ENCODE results near the gene GMPS. TPM values are rescaled to one million over a fixed set of nuclear protein-coding genes. Genes with fewer than 3 reads are reported as not detected.

Gene GMPS
- polyA plus RNA-seq, 1 of the 3 experiments (the other 2 are of a cell fraction) = 13.4 TPM

DNA sequence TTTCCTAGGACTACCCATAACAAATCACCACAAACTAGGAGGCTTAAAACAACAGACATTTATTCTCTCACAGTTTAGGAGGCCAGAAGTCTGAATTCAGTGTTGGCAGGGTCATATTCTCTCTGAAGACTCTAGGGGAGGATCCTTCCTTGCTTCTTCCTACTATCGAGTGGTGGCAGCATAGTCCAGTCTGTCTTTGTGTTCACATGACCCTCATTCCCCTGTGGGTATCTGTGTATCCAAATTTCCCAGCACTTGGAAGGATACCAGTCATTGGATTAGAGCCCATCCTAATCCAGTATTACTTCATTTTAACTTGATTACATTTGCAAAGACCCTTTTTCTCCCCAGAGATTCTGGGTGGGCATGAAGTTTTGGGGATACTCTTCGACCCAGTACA, 63.8 kb downstream of the GMPS start:
- no peaks in the 10 kb centered on the region for H4K20me1 ChIP-seq (ENCODE audit: insufficient read depth)
- ChIA-PET CTCF (no interaction called here), POLR2A (no interaction called here)
- H2AFZ ChIP-seq (ENCODE audit: low read depth) = no peak overlapping the region
- peaks cover 57 to 60% of the 10 kb centered on the region in 2 experiments for H3K36me3 ChIP-seq (replicated peaks in 1 of 2; ENCODE audit: control insufficient read depth in 1 of 2, insufficient read depth in 2 of 2, low read length in 1 of 2)
- H3K9ac ChIP-seq = no peak overlapping the region
- no peaks in the 10 kb centered on the region for H3K9me2 ChIP-seq
- no peak overlapping the region for H3K4me3 ChIP-seq (ENCODE audit: low read depth in 2 of 2, low read length in 1 of 2)
- no peaks in the 10 kb centered on the region for H3K4me1 ChIP-seq (ENCODE audit: control insufficient read depth in 1 of 2, insufficient read depth in 2 of 2, low read depth in 1 of 2, low read length in 1 of 2)
- WGBS (ENCODE audit: low lambda C conversion rate) = 79% methylated on average over 2 of the region's 2 CpGs
- peaks cover 15% of the 10 kb centered on the region for H3F3A ChIP-seq (replicated peaks; ENCODE audit: insufficient read depth)
- no peaks in the 10 kb centered on the region for H3K27me3 ChIP-seq (ENCODE audit: insufficient read depth)
- no peak for DNase-seq
- no peaks in the 10 kb centered on the region for H3K79me2 ChIP-seq (ENCODE audit: insufficient read depth)
- no peak overlapping the region for H3K4me2 ChIP-seq
- H3K27ac ChIP-seq (ENCODE audit: low read depth in 2 of 2, low read length in 1 of 2) = no peak overlapping the region
- TF ChIP-seq GABPA (IDR thresholded peaks at IDR 0.05; ENCODE audit: low read depth) (no peak), GATA2 (CRISPR knock-in tag; IDR thresholded peaks at IDR 0.05) (no peak)
- no peaks in the 10 kb centered on the region for H3K9me3 ChIP-seq

- POLR2A ChIA-PET = no interaction called here
- Histone ChIP-seq H3K9ac (no peak overlapping the region), H3F3A (replicated peaks; ENCODE audit: insufficient read depth) (peaks cover 7% of the 10 kb centered on the region), H3K27ac (ENCODE audit: low read depth in 2 of 2, low read length in 1 of 2) (no peak overlapping the region), H3K4me3 (ENCODE audit: low read depth in 2 of 2, low read length in 1 of 2) (no peak overlapping the region), H3K9me3 (no peaks in the 10 kb centered on the region), H3K27me3 (ENCODE audit: insufficient read depth) (no peaks in the 10 kb centered on the region), H4K20me1 (ENCODE audit: insufficient read depth) (no peaks in the 10 kb centered on the region), H3K4me2 (no peak overlapping the region), H3K79me2 (ENCODE audit: insufficient read depth) (no peaks in the 10 kb centered on the region), H3K4me1 (ENCODE audit: control insufficient read depth in 1 of 2, insufficient read depth in 2 of 2, low read depth in 1 of 2, low read length in 1 of 2) (no peaks in the 10 kb centered on the region), H2AFZ (ENCODE audit: low read depth) (no peak overlapping the region), H3K9me2 (no peaks in the 10 kb centered on the region), H3K36me3 (replicated peaks in 1 of 2; ENCODE audit: control insufficient read depth in 1 of 2, insufficient read depth in 2 of 2, low read length in 1 of 2) (peaks cover 46 to 56% of the 10 kb centered on the region in 2 experiments)
- DNase-seq = no peak
- TF ChIP-seq, protein P1, sequence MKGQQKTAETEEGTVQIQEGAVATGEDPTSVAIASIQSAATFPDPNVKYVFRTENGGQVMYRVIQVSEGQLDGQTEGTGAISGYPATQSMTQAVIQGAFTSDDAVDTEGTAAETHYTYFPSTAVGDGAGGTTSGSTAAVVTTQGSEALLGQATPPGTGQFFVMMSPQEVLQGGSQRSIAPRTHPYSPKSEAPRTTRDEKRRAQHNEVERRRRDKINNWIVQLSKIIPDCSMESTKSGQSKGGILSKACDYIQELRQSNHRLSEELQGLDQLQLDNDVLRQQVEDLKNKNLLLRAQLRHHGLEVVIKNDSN (IDR thresholded peaks at IDR 0.05; ENCODE audit: borderline replicate concordance, low read depth) = no peak
- TF ChIP-seq PBX3 (IDR thresholded peaks at IDR 0.05) (no peak), FOXM1 (IDR thresholded peaks at IDR 0.05; ENCODE audit: low read depth) (no peak), GABPA (IDR thresholded peaks at IDR 0.05; ENCODE audit: low read depth) (no peak)
- 90% methylated on average over 2 of the region's 2 CpGs for WGBS (ENCODE audit: low lambda C conversion rate)
- CTCF ChIA-PET = interaction anchor here (0.7 to 1.7 kb wide), 2 partner anchors 22 to 167 kb away, joined by 3 to 4 read pairs; no protein-coding TSS in a partner anchor
Measured at GRCh38 chr3:155938409-155938808, 68.0 kb downstream of the GMPS start.

- Histone ChIP-seq H2AFZ (ENCODE audit: low read depth) (no peak overlapping the region), H3K27me3 (ENCODE audit: insufficient read depth) (no peaks in the 10 kb centered on the region), H3K9me2 (no peaks in the 10 kb centered on the region), H3K9ac (no peak overlapping the region), H3K4me3 (ENCODE audit: low read depth in 2 of 2, low read length in 1 of 2) (no peak overlapping the region), H4K20me1 (ENCODE audit: insufficient read depth) (no peaks in the 10 kb centered on the region), H3K4me2 (no peak overlapping the region), H3K27ac (ENCODE audit: low read depth in 2 of 2, low read length in 1 of 2) (no peak overlapping the region), H3F3A (replicated peaks; ENCODE audit: insufficient read depth) (peaks cover 9% of the 10 kb centered on the region), H3K4me1 (ENCODE audit: control insufficient read depth in 1 of 2, insufficient read depth in 2 of 2, low read depth in 1 of 2, low read length in 1 of 2) (peaks cover 0 to 6% of the 10 kb centered on the region in 2 experiments; a peak in 1 of 4 replicates), H3K36me3 (replicated peaks in 1 of 2; ENCODE audit: control insufficient read depth in 1 of 2, insufficient read depth in 2 of 2, low read length in 1 of 2) (peaks cover 37 to 38% of the 10 kb centered on the region in 2 experiments), H3K79me2 (ENCODE audit: insufficient read depth) (no peaks in the 10 kb centered on the region), H3K9me3 (no peaks in the 10 kb centered on the region)
- POLR2A ChIA-PET = no interaction called here
- WGBS (ENCODE audit: low lambda C conversion rate) = 98% methylated on average over 5 of the region's 5 CpGs
- CTCF ChIA-PET = no interaction called here
- no peak for DNase-seq
- TF ChIP-seq NRF1 (IDR thresholded peaks at IDR 0.05; ENCODE audit: low read depth, low read length) = no peak
- no peak for TF ChIP-seq USF2 (IDR thresholded peaks at IDR 0.05; ENCODE audit: borderline replicate concordance, low read depth, low read length)
- no peak for TF ChIP-seq RAD21 (IDR thresholded peaks at IDR 0.05; ENCODE audit: low read length)
- TF ChIP-seq SMC3 (IDR thresholded peaks at IDR 0.05; ENCODE audit: low read depth, low read length) = no peak
- TF ChIP-seq, protein P2, sequence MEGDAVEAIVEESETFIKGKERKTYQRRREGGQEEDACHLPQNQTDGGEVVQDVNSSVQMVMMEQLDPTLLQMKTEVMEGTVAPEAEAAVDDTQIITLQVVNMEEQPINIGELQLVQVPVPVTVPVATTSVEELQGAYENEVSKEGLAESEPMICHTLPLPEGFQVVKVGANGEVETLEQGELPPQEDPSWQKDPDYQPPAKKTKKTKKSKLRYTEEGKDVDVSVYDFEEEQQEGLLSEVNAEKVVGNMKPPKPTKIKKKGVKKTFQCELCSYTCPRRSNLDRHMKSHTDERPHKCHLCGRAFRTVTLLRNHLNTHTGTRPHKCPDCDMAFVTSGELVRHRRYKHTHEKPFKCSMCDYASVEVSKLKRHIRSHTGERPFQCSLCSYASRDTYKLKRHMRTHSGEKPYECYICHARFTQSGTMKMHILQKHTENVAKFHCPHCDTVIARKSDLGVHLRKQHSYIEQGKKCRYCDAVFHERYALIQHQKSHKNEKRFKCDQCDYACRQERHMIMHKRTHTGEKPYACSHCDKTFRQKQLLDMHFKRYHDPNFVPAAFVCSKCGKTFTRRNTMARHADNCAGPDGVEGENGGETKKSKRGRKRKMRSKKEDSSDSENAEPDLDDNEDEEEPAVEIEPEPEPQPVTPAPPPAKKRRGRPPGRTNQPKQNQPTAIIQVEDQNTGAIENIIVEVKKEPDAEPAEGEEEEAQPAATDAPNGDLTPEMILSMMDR (IDR thresholded peaks at IDR 0.05) = no peak
- no peak for TF ChIP-seq TAF1 (IDR thresholded peaks at IDR 0.05; ENCODE audit: borderline replicate concordance, low read depth, low read length)
- no peak for TF ChIP-seq GATA2 (CRISPR knock-in tag; IDR thresholded peaks at IDR 0.05)
- no peak for TF ChIP-seq MEF2A (IDR thresholded peaks at IDR 0.05; ENCODE audit: borderline replicate concordance, low read depth)
- TF ChIP-seq, protein P3, sequence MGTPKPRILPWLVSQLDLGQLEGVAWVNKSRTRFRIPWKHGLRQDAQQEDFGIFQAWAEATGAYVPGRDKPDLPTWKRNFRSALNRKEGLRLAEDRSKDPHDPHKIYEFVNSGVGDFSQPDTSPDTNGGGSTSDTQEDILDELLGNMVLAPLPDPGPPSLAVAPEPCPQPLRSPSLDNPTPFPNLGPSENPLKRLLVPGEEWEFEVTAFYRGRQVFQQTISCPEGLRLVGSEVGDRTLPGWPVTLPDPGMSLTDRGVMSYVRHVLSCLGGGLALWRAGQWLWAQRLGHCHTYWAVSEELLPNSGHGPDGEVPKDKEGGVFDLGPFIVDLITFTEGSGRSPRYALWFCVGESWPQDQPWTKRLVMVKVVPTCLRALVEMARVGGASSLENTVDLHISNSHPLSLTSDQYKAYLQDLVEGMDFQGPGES (IDR thresholded peaks at IDR 0.05; ENCODE audit: low read depth, low read length) = no peak
- TF ChIP-seq, protein P4, sequence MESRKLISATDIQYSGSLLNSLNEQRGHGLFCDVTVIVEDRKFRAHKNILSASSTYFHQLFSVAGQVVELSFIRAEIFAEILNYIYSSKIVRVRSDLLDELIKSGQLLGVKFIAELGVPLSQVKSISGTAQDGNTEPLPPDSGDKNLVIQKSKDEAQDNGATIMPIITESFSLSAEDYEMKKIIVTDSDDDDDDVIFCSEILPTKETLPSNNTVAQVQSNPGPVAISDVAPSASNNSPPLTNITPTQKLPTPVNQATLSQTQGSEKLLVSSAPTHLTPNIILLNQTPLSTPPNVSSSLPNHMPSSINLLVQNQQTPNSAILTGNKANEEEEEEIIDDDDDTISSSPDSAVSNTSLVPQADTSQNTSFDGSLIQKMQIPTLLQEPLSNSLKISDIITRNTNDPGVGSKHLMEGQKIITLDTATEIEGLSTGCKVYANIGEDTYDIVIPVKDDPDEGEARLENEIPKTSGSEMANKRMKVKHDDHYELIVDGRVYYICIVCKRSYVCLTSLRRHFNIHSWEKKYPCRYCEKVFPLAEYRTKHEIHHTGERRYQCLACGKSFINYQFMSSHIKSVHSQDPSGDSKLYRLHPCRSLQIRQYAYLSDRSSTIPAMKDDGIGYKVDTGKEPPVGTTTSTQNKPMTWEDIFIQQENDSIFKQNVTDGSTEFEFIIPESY (IDR thresholded peaks at IDR 0.05; ENCODE audit: borderline replicate concordance, low read depth) = no peak
- TF ChIP-seq GABPA (IDR thresholded peaks at IDR 0.05; ENCODE audit: low read depth) = no peak
Measured at GRCh38 chr3:155941354-155941753, 70.9 kb downstream of the GMPS start.

Data from SK-N-SH (cell line).